OCI-LY3 (cell line): ENCODE data around the gene WNT7B.

Experiments
- H2AFZ ChIP-seq: fragments of 200-600, 300-600 bp; shearing (Covaris generic); 2 replicates; pipeline ENCODE4 v1.6.0; 2014; ENCODE audit warnings: antibody characterized with exemption, low read depth, low read length
- H3K27ac ChIP-seq: fragments of 200-600, 300-600 bp; sonication (generic); 2 replicates; pipeline ENCODE4 v1.5.1; 2014; ENCODE audit warnings: mild to moderate bottlenecking, low read length, moderate library complexity, mixed read lengths
- H3K27me3 ChIP-seq: fragments of 200-600, 300-600 bp; sonication (generic); 2 replicates; pipeline ENCODE4 v1.6.1; 2014; ENCODE audit warnings: low read depth, low read length, mixed read lengths
- H3K36me3 ChIP-seq: fragments of 200-600, 300-600 bp; sonication (generic); replicated peaks from 2 replicates; pipeline ENCODE3; 2014; ENCODE audit warnings: low read depth, low read length, mixed read lengths
- H3K4me1 ChIP-seq: fragments of 300-600, 200-600 bp; sonication (generic); 2 replicates; pipeline ENCODE4 v1.6.1; 2014; ENCODE audit warnings: low read length, mixed read lengths
- H3K4me2 ChIP-seq: fragments of 200-600, 300-600 bp; sonication (generic); 2 replicates; pipeline ENCODE4 v1.6.1; 2014; ENCODE audit warnings: low read length, mixed read lengths
- H3K4me3 ChIP-seq: fragments of 300-600, 200-600 bp; sonication (generic); 2 replicates; pipeline ENCODE4 v1.5.1; 2014; ENCODE audit warnings: antibody characterized with exemption, mild to moderate bottlenecking, low read length, moderate library complexity
- H3K79me2 ChIP-seq: fragments of 300-600, 200-600 bp; shearing (Covaris generic); 2 replicates; pipeline ENCODE4 v1.6.1; 2014; ENCODE audit warnings: mild to moderate bottlenecking, low read length, mixed read lengths
- H3K9ac ChIP-seq: fragments of 300-600, 200-600 bp; shearing (Covaris generic); 2 replicates; pipeline ENCODE4 v1.6.0; 2014; ENCODE audit warnings: mild to moderate bottlenecking, low read length, moderate library complexity
- H3K9me3 ChIP-seq: fragments of 200-600, 300-600 bp; shearing (Covaris generic); 2 replicates; pipeline ENCODE4 v1.6.1; 2014; ENCODE audit warnings: low read length, mixed read lengths; ENCODE audit not compliant: insufficient read depth
- H4K20me1 ChIP-seq: fragments of 200-600, 300-600 bp; sonication (generic); 2 replicates; pipeline ENCODE4 v1.6.1; 2016; ENCODE audit warnings: low read length, mixed read lengths; ENCODE audit not compliant: insufficient read depth
- EZH2phosphoT487 ChIP-seq: fragments of 200-600 bp; shearing (Covaris generic); IDR thresholded peaks from 2 replicates; pipeline ENCODE4 v1.6.1; 2018; ENCODE audit warnings: antibody characterized with exemption, mixed run types, low read depth
- TF ChIP-seq, protein P1 (sequence below): fragments of 200-600, 300-600 bp; sonication (generic); IDR thresholded peaks from 2 replicates; pipeline ENCODE4 v1.5.1; 2014; ENCODE audit warnings: antibody characterized with exemption, low read length, low read depth

WNT7B gene

GRCh38 chr22:45942787-45943493 is 34.0 kb downstream of the WNT7B start:
- Histone ChIP-seq H3K4me1 (peaks cover 9% of the 10 kb centered on the region), H2AFZ (no peak overlapping the region), H3K4me3 (no peak overlapping the region), H3K27ac (no peak overlapping the region), H3K9ac (no peak overlapping the region), H3K36me3 (no peaks in the 10 kb centered on the region), H3K79me2 (no peaks in the 10 kb centered on the region), H3K4me2 (no peak overlapping the region), H3K27me3 (peaks cover 20% of the 10 kb centered on the region), H4K20me1 (no peaks in the 10 kb centered on the region), H3K9me3 (no peaks in the 10 kb centered on the region)
- TF ChIP-seq EZH2phosphoT487, result no peak
- TF ChIP-seq, protein P1, sequence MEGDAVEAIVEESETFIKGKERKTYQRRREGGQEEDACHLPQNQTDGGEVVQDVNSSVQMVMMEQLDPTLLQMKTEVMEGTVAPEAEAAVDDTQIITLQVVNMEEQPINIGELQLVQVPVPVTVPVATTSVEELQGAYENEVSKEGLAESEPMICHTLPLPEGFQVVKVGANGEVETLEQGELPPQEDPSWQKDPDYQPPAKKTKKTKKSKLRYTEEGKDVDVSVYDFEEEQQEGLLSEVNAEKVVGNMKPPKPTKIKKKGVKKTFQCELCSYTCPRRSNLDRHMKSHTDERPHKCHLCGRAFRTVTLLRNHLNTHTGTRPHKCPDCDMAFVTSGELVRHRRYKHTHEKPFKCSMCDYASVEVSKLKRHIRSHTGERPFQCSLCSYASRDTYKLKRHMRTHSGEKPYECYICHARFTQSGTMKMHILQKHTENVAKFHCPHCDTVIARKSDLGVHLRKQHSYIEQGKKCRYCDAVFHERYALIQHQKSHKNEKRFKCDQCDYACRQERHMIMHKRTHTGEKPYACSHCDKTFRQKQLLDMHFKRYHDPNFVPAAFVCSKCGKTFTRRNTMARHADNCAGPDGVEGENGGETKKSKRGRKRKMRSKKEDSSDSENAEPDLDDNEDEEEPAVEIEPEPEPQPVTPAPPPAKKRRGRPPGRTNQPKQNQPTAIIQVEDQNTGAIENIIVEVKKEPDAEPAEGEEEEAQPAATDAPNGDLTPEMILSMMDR, result no peak

- no peak overlapping the region for H3K9ac ChIP-seq
- no peak overlapping the region for H3K27ac ChIP-seq
- no peaks in the 10 kb centered on the region for H4K20me1 ChIP-seq
- TF ChIP-seq EZH2phosphoT487, result no peak
- TF ChIP-seq, protein P1, result no peak
- H3K9me3 ChIP-seq, result no peaks in the 10 kb centered on the region
- no peak overlapping the region for H2AFZ ChIP-seq
- H3K4me2 ChIP-seq, result no peak overlapping the region
- peaks cover 3% of the 10 kb centered on the region for H3K4me1 ChIP-seq
- H3K4me3 ChIP-seq, result no peak overlapping the region
- H3K79me2 ChIP-seq, result no peaks in the 10 kb centered on the region
- H3K36me3 ChIP-seq, result no peaks in the 10 kb centered on the region
- peaks cover 14% of the 10 kb centered on the region for H3K27me3 ChIP-seq
Measured at GRCh38 chr22:45942344-45942743, 34.6 kb downstream of the WNT7B start.

- H3K4me1 ChIP-seq, result no peaks in the 10 kb centered on the region
- H3K36me3 ChIP-seq, result no peaks in the 10 kb centered on the region
- no peak overlapping the region for H3K4me3 ChIP-seq
- peaks cover 35% of the 10 kb centered on the region for H3K27me3 ChIP-seq
- H4K20me1 ChIP-seq, result no peaks in the 10 kb centered on the region
- no peak for TF ChIP-seq EZH2phosphoT487
- TF ChIP-seq, protein P1, result no peak
- no peak overlapping the region for H2AFZ ChIP-seq
- H3K79me2 ChIP-seq, result no peaks in the 10 kb centered on the region
- no peaks in the 10 kb centered on the region for H3K9me3 ChIP-seq
- H3K4me2 ChIP-seq, result no peak overlapping the region
- no peak overlapping the region for H3K27ac ChIP-seq
- H3K9ac ChIP-seq, result no peak overlapping the region
Measured at GRCh38 chr22:45938913-45939312, 38.0 kb downstream of the WNT7B start.

GRCh38 chr22:45937960-45938359 is 39.0 kb downstream of the WNT7B start:
- TF ChIP-seq EZH2phosphoT487, result no peak
- TF ChIP-seq, protein P1, result no peak
- Histone ChIP-seq H2AFZ (no peak overlapping the region), H3K36me3 (no peaks in the 10 kb centered on the region), H3K27ac (no peak overlapping the region), H3K27me3 (peaks cover 40% of the 10 kb centered on the region), H3K9me3 (no peaks in the 10 kb centered on the region), H3K9ac (no peak overlapping the region), H3K4me3 (no peak overlapping the region), H4K20me1 (no peaks in the 10 kb centered on the region), H3K4me1 (no peaks in the 10 kb centered on the region), H3K79me2 (no peaks in the 10 kb centered on the region), H3K4me2 (no peak overlapping the region)
